ENCODE data around the gene COL9A3. TPM values are rescaled to one million over a fixed set of nuclear protein-coding genes. Genes with fewer than 3 reads are reported as not detected.

COL9A3 gene
- total and polyA plus RNA-seq, 2 of the 8 experiments (the other 6 are each of a cell fraction or from before 2014, with no cell fraction given), result 21.7 to 80.1 TPM

- H2BK12ac ChIP-seq (ENCODE audit: low read depth, low read length), result no peak overlapping the region
- peaks cover 31 to 49% (median 39%) of the 10 kb centered on the region in 4 experiments for H3K36me3 ChIP-seq (ENCODE audit: control insufficient read depth in 2 of 4, insufficient read depth in 4 of 4, low read length in 3 of 4)
- no peak overlapping the region for H3K18ac ChIP-seq (ENCODE audit: extremely low read depth, low read length)
- POLR2A ChIA-PET (ENCODE audit: partially characterized antibody), result interaction anchor here (0.7 to 8.5 kb wide), 7 partner anchors 11 to 51 kb away, joined by 3 to 88 read pairs (median 7); partner anchors contain the start of genes GID8 and TCFL5
- no peak overlapping the region for H4K8ac ChIP-seq (ENCODE audit: extremely low read depth, insufficient read depth, low read length)
- no peak overlapping the region for H2BK15ac ChIP-seq (ENCODE audit: low read length)
- H3K4me2 ChIP-seq (ENCODE audit: insufficient read depth in 1 of 2, low read depth in 2 of 2, low read length in 2 of 2), result no peak overlapping the region
- no peak overlapping the region for H4K91ac ChIP-seq (replicated peaks; ENCODE audit: insufficient read length, low read length)
- no peak overlapping the region for H3K4ac ChIP-seq (replicated peaks; ENCODE audit: insufficient read length, low read depth, low read length)
- H3K9me3 ChIP-seq (ENCODE audit: insufficient read depth in 2 of 2, low read depth in 1 of 2, low read length in 1 of 2), result peaks cover 0 to 3% of the 10 kb centered on the region in 2 experiments; a peak in 1 of 4 replicates
- H2AK5ac ChIP-seq (ENCODE audit: low read depth, low read length), result no peak overlapping the region
- no peaks in the 10 kb centered on the region for H3K27me3 ChIP-seq (replicated peaks in 1 of 4; ENCODE audit: control insufficient read depth in 3 of 4, extremely low read depth in 1 of 4, insufficient read depth in 3 of 4, low read length in 3 of 4)
- no peak overlapping the region for H3K27ac ChIP-seq (ENCODE audit: low read depth, low read length)
- H2BK20ac ChIP-seq (ENCODE audit: low read length), result no peak overlapping the region
- 98% methylated on average over 7 of the region's 7 CpGs; no CpG with 5 or more reads in 1 of the 2 experiments for WGBS, 2 experiments (ENCODE audit: extremely low coverage in 1 of 2, insufficient coverage in 1 of 2, insufficient read length in 1 of 2, insufficient replicate concordance in 2 of 2, low coverage in 1 of 2, low lambda C conversion rate in 2 of 2, missing lambda C conversion rate in 1 of 2)
- no peak overlapping the region for H3K14ac ChIP-seq (ENCODE audit: insufficient read length)
- DNase-seq (ENCODE audit: low read depth in 1 of 2, low spot score in 2 of 2), result no peak
- peaks cover 6 to 12% of the 10 kb centered on the region in 2 experiments for H4K20me1 ChIP-seq (replicated peaks in 1 of 2; ENCODE audit: control insufficient read depth in 1 of 2, insufficient read depth in 2 of 2, low read length in 2 of 2)
- no peak overlapping the region for H3K9ac ChIP-seq (replicated peaks in 1 of 4; ENCODE audit: extremely low read depth in 1 of 4, low read depth in 3 of 4, low read length in 3 of 4)
- H3K79me1 ChIP-seq (ENCODE audit: low read depth, low read length), result peaks cover 3% of the 10 kb centered on the region; the same call in 1 of the 2 replicates
- no peak overlapping the region for H2BK120ac ChIP-seq (replicated peaks; ENCODE audit: low read depth, low read length)
- no peak for FAIRE-seq
- no peak overlapping the region for H2AFZ ChIP-seq (ENCODE audit: low read length)
- H3K4me1 ChIP-seq (replicated peaks in 1 of 4; ENCODE audit: control insufficient read depth in 3 of 4, insufficient read depth in 4 of 4, low read length in 3 of 4), result peaks cover 0 to 19% (median 9%) of the 10 kb centered on the region in 4 experiments; a peak in 5 of 7 replicates
- no peaks in the 10 kb centered on the region for H3K79me2 ChIP-seq (ENCODE audit: control insufficient read depth in 1 of 2, insufficient read depth in 2 of 2, low read length in 2 of 2)
- H3K56ac ChIP-seq (replicated peaks; ENCODE audit: insufficient read length, low read depth, low read length), result no peak overlapping the region
- no peak overlapping the region for H2BK5ac ChIP-seq (ENCODE audit: low read depth, low read length)
- no peak for TF ChIP-seq SIRT6 (IDR thresholded peaks at IDR 0.05; ENCODE audit: low read length)
- TF ChIP-seq BRCA1 (IDR thresholded peaks at IDR 0.05; ENCODE audit: low read depth, low read length), result no peak
- TF ChIP-seq HDAC6 (IDR thresholded peaks at IDR 0.05; ENCODE audit: low read depth, low read length), result no peak
- no peak overlapping the region for H3K23ac ChIP-seq (ENCODE audit: insufficient read length)
- no peak overlapping the region for H4K5ac ChIP-seq (ENCODE audit: insufficient read length, low read depth, low read length)
- no peaks in the 10 kb centered on the region for H3K23me2 ChIP-seq (ENCODE audit: low read depth, low read length)
- CTCF ChIA-PET (ENCODE audit: partially characterized antibody), result interaction anchor here (0.9 to 6.4 kb wide), 6 partner anchors 8 to 84 kb away, joined by 3 to 56 read pairs (median 4); no protein-coding TSS in a partner anchor
- H3K4me3 ChIP-seq (ENCODE audit: extremely low read depth in 1 of 4, insufficient read depth in 2 of 4, low read depth in 3 of 4, low read length in 4 of 4), result no peak overlapping the region
These were observed 69.8 kb downstream of the COL9A3 start for GRCh38 chr20:62886709-62887058.

Measured in H1 (cell line).